ENCODE data around the gene MTG2. TPM values are rescaled to one million over a fixed set of nuclear protein-coding genes. Genes with fewer than 3 reads are reported as not detected.

The MTG2 gene
- total and polyA plus RNA-seq, 2 of the 13 experiments (the other 11 are each of a cell fraction or from before 2014, with no cell fraction given), result 20.4 to 37.8 TPM

DNA sequence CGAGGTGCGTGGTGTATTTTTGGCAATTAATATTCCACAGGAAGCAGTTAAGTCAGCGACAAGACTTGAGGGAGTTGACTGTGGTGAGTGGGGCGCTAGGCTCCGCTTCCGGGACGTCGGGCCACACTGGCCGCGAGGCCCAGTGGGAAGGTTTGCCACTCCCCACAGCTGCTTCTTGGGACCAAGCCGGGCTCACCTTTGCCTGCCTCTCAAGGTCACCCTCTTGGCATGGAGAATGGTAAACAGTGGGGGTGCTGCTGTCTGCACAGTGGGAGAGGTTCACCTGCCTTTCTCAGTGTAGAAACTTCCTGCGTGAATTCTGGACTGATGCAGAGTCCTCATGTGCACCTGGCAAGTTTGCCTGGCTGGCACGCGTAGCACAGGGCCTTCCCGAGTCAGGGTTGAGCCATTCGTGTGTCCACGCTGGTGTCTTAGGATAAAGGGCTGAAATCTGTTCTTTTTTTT lies 61.8 kb downstream of the MTG2 start (continued):
- TF ChIP-seq, protein P1, sequence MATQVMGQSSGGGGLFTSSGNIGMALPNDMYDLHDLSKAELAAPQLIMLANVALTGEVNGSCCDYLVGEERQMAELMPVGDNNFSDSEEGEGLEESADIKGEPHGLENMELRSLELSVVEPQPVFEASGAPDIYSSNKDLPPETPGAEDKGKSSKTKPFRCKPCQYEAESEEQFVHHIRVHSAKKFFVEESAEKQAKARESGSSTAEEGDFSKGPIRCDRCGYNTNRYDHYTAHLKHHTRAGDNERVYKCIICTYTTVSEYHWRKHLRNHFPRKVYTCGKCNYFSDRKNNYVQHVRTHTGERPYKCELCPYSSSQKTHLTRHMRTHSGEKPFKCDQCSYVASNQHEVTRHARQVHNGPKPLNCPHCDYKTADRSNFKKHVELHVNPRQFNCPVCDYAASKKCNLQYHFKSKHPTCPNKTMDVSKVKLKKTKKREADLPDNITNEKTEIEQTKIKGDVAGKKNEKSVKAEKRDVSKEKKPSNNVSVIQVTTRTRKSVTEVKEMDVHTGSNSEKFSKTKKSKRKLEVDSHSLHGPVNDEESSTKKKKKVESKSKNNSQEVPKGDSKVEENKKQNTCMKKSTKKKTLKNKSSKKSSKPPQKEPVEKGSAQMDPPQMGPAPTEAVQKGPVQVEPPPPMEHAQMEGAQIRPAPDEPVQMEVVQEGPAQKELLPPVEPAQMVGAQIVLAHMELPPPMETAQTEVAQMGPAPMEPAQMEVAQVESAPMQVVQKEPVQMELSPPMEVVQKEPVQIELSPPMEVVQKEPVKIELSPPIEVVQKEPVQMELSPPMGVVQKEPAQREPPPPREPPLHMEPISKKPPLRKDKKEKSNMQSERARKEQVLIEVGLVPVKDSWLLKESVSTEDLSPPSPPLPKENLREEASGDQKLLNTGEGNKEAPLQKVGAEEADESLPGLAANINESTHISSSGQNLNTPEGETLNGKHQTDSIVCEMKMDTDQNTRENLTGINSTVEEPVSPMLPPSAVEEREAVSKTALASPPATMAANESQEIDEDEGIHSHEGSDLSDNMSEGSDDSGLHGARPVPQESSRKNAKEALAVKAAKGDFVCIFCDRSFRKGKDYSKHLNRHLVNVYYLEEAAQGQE (IDR thresholded peaks at IDR 0.05; ENCODE audit: borderline replicate concordance in 1 of 2, low read depth in 1 of 2, low read length in 2 of 2), result no peak
- TF ChIP-seq, protein P2, sequence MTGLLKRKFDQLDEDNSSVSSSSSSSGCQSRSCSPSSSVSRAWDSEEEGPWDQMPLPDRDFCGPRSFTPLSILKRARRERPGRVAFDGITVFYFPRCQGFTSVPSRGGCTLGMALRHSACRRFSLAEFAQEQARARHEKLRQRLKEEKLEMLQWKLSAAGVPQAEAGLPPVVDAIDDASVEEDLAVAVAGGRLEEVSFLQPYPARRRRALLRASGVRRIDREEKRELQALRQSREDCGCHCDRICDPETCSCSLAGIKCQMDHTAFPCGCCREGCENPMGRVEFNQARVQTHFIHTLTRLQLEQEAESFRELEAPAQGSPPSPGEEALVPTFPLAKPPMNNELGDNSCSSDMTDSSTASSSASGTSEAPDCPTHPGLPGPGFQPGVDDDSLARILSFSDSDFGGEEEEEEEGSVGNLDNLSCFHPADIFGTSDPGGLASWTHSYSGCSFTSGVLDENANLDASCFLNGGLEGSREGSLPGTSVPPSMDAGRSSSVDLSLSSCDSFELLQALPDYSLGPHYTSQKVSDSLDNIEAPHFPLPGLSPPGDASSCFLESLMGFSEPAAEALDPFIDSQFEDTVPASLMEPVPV (CRISPR knock-in tag; IDR thresholded peaks at IDR 0.05), result no peak
- no peak for TF ChIP-seq ZNF713 (CRISPR knock-in tag; IDR thresholded peaks at IDR 0.05)
- TF ChIP-seq SETDB1 (CRISPR knock-in tag; IDR thresholded peaks at IDR 0.05; ENCODE audit: borderline replicate concordance), result peak; percentile 40; the same call in 1 of the 2 replicates
- TF ChIP-seq, protein P3, sequence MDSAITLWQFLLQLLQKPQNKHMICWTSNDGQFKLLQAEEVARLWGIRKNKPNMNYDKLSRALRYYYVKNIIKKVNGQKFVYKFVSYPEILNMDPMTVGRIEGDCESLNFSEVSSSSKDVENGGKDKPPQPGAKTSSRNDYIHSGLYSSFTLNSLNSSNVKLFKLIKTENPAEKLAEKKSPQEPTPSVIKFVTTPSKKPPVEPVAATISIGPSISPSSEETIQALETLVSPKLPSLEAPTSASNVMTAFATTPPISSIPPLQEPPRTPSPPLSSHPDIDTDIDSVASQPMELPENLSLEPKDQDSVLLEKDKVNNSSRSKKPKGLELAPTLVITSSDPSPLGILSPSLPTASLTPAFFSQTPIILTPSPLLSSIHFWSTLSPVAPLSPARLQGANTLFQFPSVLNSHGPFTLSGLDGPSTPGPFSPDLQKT (CRISPR knock-in tag; IDR thresholded peaks at IDR 0.05; ENCODE audit: borderline replicate concordance), result no peak
- no peak for TF ChIP-seq ZNF776 (CRISPR knock-in tag; IDR thresholded peaks at IDR 0.05)
- TF ChIP-seq, protein P4, sequence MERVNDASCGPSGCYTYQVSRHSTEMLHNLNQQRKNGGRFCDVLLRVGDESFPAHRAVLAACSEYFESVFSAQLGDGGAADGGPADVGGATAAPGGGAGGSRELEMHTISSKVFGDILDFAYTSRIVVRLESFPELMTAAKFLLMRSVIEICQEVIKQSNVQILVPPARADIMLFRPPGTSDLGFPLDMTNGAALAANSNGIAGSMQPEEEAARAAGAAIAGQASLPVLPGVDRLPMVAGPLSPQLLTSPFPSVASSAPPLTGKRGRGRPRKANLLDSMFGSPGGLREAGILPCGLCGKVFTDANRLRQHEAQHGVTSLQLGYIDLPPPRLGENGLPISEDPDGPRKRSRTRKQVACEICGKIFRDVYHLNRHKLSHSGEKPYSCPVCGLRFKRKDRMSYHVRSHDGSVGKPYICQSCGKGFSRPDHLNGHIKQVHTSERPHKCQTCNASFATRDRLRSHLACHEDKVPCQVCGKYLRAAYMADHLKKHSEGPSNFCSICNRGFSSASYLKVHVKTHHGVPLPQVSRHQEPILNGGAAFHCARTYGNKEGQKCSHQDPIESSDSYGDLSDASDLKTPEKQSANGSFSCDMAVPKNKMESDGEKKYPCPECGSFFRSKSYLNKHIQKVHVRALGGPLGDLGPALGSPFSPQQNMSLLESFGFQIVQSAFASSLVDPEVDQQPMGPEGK (CRISPR knock-in tag; IDR thresholded peaks at IDR 0.05), result peak; percentile 37; the same call in 1 of the 2 replicates
- no peak for TF ChIP-seq ZNF891 (CRISPR knock-in tag; IDR thresholded peaks at IDR 0.05)
- TF ChIP-seq HOXA3 (CRISPR knock-in tag; IDR thresholded peaks at IDR 0.05), result peak; percentile 30; the same call in 1 of the 2 replicates
- TF ChIP-seq ZNF691 (CRISPR knock-in tag; IDR thresholded peaks at IDR 0.05; ENCODE audit: borderline replicate concordance, low read depth), result no peak
- TF ChIP-seq NFRKB (IDR thresholded peaks at IDR 0.05), result no peak
- TF ChIP-seq, protein P5, sequence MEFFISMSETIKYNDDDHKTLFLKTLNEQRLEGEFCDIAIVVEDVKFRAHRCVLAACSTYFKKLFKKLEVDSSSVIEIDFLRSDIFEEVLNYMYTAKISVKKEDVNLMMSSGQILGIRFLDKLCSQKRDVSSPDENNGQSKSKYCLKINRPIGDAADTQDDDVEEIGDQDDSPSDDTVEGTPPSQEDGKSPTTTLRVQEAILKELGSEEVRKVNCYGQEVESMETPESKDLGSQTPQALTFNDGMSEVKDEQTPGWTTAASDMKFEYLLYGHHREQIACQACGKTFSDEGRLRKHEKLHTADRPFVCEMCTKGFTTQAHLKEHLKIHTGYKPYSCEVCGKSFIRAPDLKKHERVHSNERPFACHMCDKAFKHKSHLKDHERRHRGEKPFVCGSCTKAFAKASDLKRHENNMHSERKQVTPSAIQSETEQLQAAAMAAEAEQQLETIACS (CRISPR knock-in tag; IDR thresholded peaks at IDR 0.05), result no peak
- TF ChIP-seq, protein P6, sequence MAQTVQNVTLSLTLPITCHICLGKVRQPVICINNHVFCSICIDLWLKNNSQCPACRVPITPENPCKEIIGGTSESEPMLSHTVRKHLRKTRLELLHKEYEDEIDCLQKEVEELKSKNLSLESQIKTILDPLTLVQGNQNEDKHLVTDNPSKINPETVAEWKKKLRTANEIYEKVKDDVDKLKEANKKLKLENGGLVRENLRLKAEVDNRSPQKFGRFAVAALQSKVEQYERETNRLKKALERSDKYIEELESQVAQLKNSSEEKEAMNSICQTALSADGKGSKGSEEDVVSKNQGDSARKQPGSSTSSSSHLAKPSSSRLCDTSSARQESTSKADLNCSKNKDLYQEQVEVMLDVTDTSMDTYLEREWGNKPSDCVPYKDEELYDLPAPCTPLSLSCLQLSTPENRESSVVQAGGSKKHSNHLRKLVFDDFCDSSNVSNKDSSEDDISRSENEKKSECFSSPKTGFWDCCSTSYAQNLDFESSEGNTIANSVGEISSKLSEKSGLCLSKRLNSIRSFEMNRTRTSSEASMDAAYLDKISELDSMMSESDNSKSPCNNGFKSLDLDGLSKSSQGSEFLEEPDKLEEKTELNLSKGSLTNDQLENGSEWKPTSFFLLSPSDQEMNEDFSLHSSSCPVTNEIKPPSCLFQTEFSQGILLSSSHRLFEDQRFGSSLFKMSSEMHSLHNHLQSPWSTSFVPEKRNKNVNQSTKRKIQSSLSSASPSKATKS (CRISPR knock-in tag; IDR thresholded peaks at IDR 0.05), result no peak
- no peak for TF ChIP-seq KAT2B (IDR thresholded peaks at IDR 0.05; ENCODE audit: borderline replicate concordance, low read depth, low read length)
- TF ChIP-seq FOXC1 (CRISPR knock-in tag; IDR thresholded peaks at IDR 0.05; ENCODE audit: borderline replicate concordance), result 0 out of 2 replicates have a peak, but pooled peaks have one; percentile 27
- TF ChIP-seq FOXA1 (IDR thresholded peaks at IDR 0.05), result no peak
- TF ChIP-seq FOXA1 (CRISPR knock-in tag; IDR thresholded peaks at IDR 0.05), result peak; percentile 72

All from HepG2 (cell line).